ENCODE data around the gene DYRK3. TPM values are rescaled to one million over a fixed set of nuclear protein-coding genes. Genes with fewer than 3 reads are reported as not detected.

DYRK3 gene
- total RNA-seq, 4 donors from 2014 or later, result 0.67 to 3.3 (median 0.85) TPM; not detected in 1

GRCh38 chr1:206666954-206667665 lies 31.8 kb downstream of the DYRK3 start:
- Histone ChIP-seq H3K36me3 (no peaks in the 10 kb centered on the region), H3K9me3 (no peaks in the 10 kb centered on the region), H3K27ac (no peak overlapping the region), H3K27me3 (no peaks in the 10 kb centered on the region), H3K4me1 (peaks cover 0 to 22% (median 8%) of the 10 kb centered on the region in 4 donors), H3K4me3 (no peak overlapping the region)
- DNase-seq, result no peak
- TF ChIP-seq CTCF (IDR thresholded peaks at IDR 0.05), result no peak
- TF ChIP-seq POLR2A (IDR thresholded peaks at IDR 0.05), result no peak

- peaks cover 0 to 34% (median 12%) of the 10 kb centered on the region in 4 donors for H3K4me1 ChIP-seq
- H3K36me3 ChIP-seq, result no peaks in the 10 kb centered on the region
- no peak for DNase-seq
- TF ChIP-seq POLR2A (IDR thresholded peaks at IDR 0.05) (no peak), CTCF (IDR thresholded peaks at IDR 0.05) (no peak)
- no peaks in the 10 kb centered on the region for H3K9me3 ChIP-seq
- no peak overlapping the region for H3K27ac ChIP-seq
- no peaks in the 10 kb centered on the region for H3K27me3 ChIP-seq
- H3K4me3 ChIP-seq, result no peak overlapping the region
These were observed 33.0 kb downstream of the DYRK3 start for GRCh38 chr1:206668351-206668750.

DNA sequence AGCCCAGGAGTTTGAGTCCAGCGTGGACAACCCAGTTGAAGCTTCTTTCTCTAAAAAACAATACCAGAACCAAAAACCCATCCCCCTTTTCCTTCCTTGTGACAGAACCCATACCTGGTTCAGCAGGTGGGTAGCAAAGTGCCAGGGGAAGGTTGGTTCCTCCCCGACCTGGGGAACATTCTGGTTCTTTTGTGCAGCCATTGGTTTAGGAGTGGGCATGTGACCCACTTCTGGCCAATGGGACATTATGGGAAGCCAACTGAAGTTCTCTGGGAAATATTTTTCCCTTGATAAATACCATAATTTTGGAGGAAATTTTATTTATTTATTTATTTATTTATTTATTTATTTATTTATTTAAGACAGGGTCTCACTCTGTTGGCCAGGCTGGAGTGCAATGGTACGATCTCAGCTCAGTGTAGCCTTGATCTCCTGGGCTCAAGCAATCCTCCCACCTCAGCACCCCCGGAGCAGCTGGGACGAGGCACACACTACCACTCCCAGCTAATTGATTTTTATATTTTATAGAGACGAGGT lies 33.6 kb downstream of the DYRK3 start:
- Histone ChIP-seq H3K9me3 (no peaks in the 10 kb centered on the region), H3K27ac (no peak overlapping the region), H3K27me3 (no peaks in the 10 kb centered on the region), H3K36me3 (no peaks in the 10 kb centered on the region), H3K4me1 (peaks cover 0 to 36% (median 9%) of the 10 kb centered on the region in 4 donors), H3K4me3 (no peak overlapping the region)
- TF ChIP-seq CTCF (IDR thresholded peaks at IDR 0.05) (no peak), POLR2A (IDR thresholded peaks at IDR 0.05) (no peak)
- DNase-seq, result no peak

DNA sequence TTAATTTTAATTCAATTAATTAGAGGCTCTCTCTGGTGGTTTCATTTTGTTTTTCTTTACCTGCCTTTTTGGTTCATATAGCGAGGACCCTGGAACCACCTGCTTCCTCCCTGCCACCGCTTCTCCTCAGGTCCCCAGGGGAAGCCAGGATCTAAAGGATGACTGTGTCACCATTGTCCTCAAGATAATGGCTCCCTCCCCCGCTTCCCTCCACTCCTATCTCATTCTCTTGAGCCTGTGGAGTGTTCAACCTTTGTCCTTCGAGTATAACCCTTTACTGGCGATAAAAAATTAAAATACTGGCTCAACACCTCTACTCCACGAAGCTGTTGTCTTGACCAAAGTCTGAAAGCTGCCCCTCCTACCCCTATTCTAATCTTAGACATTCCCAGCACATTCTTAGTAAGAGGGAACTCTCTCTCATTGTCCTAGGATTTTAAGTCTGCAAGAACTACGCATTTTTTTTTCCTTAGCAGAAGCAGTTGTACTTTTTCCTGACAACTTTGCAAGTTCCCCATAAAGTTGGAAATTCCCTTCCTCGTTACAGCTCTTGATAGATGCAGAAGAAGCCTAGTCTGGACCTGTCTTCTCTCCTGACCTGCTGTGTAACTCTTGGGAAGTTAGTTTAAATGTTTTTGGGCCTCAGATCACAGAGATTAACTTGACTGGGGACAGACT lies 36.8 kb downstream of the DYRK3 start:
- no peak for TF ChIP-seq POLR2A (IDR thresholded peaks at IDR 0.05)
- no peak for TF ChIP-seq CTCF (IDR thresholded peaks at IDR 0.05)
- DNase-seq, result peak in 1 of 3 donors; percentile 65
- Histone ChIP-seq H3K4me1 (peaks cover 0 to 44% (median 6%) of the 10 kb centered on the region in 4 donors), H3K36me3 (no peaks in the 10 kb centered on the region), H3K27ac (peak overlapping the region in 3 of 4 donors; percentile 9 to 74 (median 58)), H3K9me3 (no peaks in the 10 kb centered on the region), H3K4me3 (no peak overlapping the region), H3K27me3 (no peaks in the 10 kb centered on the region)

- Histone ChIP-seq H3K27me3 (no peaks in the 10 kb centered on the region), H3K9me3 (no peaks in the 10 kb centered on the region), H3K4me1 (peaks cover 0 to 44% (median 6%) of the 10 kb centered on the region in 4 donors), H3K36me3 (no peaks in the 10 kb centered on the region), H3K4me3 (no peak overlapping the region), H3K27ac (peak overlapping the region; percentile 9 to 74 (median 45))
- DNase-seq, result no peak
- no peak for TF ChIP-seq POLR2A (IDR thresholded peaks at IDR 0.05)
- TF ChIP-seq CTCF (IDR thresholded peaks at IDR 0.05), result no peak
These were observed 37.8 kb downstream of the DYRK3 start for GRCh38 chr1:206672844-206673758.
